Measurements from ENCODE around the gene IL1RAPL1. TPM values are rescaled to one million over a fixed set of nuclear protein-coding genes. Genes with fewer than 3 reads are reported as not detected.

Gene IL1RAPL1
- total RNA-seq, 2 donors from 2014 or later = 0.66 to 1.1 TPM

GRCh38 chrX:29542152-29542551 is 954.9 kb downstream of the IL1RAPL1 start:
- no peaks in the 10 kb centered on the region for H3K36me3 Mint-ChIP-seq (ENCODE audit: low read depth)
- no peaks in the 10 kb centered on the region for H3K4me1 Mint-ChIP-seq
- Histone ChIP-seq H3K9me3 (ENCODE audit: control insufficient read depth, low read length) (no peaks in the 10 kb centered on the region), H3K9ac (ENCODE audit: extremely low read depth, low read length, poor library complexity, severe bottlenecking) (no peak overlapping the region), H3K36me3 (ENCODE audit: control insufficient read depth, insufficient read depth, low read length) (no peaks in the 10 kb centered on the region), H3K27ac (ENCODE audit: low read depth, low read length) (no peak overlapping the region), H3K4me1 (ENCODE audit: control insufficient read depth, insufficient read depth, low read length) (no peaks in the 10 kb centered on the region), H3K27me3 (ENCODE audit: control insufficient read depth, insufficient read depth, low read length, poor library complexity, severe bottlenecking) (no peaks in the 10 kb centered on the region), H3K4me3 (ENCODE audit: low read length) (no peak overlapping the region)
- DNase-seq = no peak
- TF ChIP-seq CTCF (conservative IDR thresholded peaks at IDR 0.05) = no peak
- no peaks in the 10 kb centered on the region for H3K27me3 Mint-ChIP-seq (ENCODE audit: insufficient read depth)
- H3K9me3 Mint-ChIP-seq = no peaks in the 10 kb centered on the region
- WGBS, 2 experiments (ENCODE audit: insufficient coverage in 1 of 2, insufficient read length in 1 of 2) = 89% methylated on average over 1 of the region's 1 CpG; no CpG with 5 or more reads in 1 of the 2 experiments
- no peak overlapping the region for H3K27ac Mint-ChIP-seq
- H3K4me3 Mint-ChIP-seq = no peak overlapping the region

DNA sequence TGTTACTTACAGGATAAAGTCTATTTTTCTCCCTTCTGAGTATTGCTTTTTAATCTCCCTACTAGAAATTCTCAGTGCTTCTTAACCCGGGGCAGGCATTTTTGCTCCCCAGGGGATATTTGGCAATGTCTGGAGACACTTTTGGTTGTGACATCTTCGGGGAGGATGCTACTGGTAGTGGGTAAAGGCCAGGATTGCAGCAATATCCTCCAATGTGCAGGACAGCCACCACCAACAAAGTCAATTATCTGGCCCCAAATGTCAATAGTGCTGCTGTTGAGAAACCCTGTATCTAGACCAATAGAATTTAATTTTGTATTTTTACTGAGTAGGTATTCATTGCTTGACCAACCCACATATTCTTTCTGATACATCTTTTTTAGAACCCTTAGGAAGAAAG is 958.6 kb downstream of the IL1RAPL1 start:
- no peaks in the 10 kb centered on the region for H3K4me1 ChIP-seq (ENCODE audit: control insufficient read depth, insufficient read depth, low read length)
- WGBS, 2 experiments (ENCODE audit: insufficient coverage in 1 of 2, insufficient read length in 1 of 2) = 100% methylated on average over 1 of the region's 2 CpGs; no CpG with 5 or more reads in 1 of the 2 experiments
- H3K4me3 Mint-ChIP-seq = no peak overlapping the region

GRCh38 chrX:29547877-29548276 is 960.6 kb downstream of the IL1RAPL1 start:
- Histone ChIP-seq H3K36me3 (ENCODE audit: control insufficient read depth, insufficient read depth, low read length) (no peaks in the 10 kb centered on the region), H3K27ac (ENCODE audit: low read depth, low read length) (no peak overlapping the region), H3K9me3 (ENCODE audit: control insufficient read depth, low read length) (no peaks in the 10 kb centered on the region), H3K4me3 (ENCODE audit: low read length) (no peak overlapping the region), H3K4me1 (ENCODE audit: control insufficient read depth, insufficient read depth, low read length) (no peaks in the 10 kb centered on the region), H3K27me3 (ENCODE audit: control insufficient read depth, insufficient read depth, low read length, poor library complexity, severe bottlenecking) (no peaks in the 10 kb centered on the region), H3K9ac (ENCODE audit: extremely low read depth, low read length, poor library complexity, severe bottlenecking) (no peak overlapping the region)
- Mint-ChIP-seq H3K9me3 (no peaks in the 10 kb centered on the region), H3K36me3 (ENCODE audit: low read depth) (no peaks in the 10 kb centered on the region), H3K4me1 (peaks cover 6% of the 10 kb centered on the region), H3K27ac (no peak overlapping the region), H3K4me3 (no peak overlapping the region), H3K27me3 (ENCODE audit: insufficient read depth) (no peaks in the 10 kb centered on the region)
- DNase-seq = no peak
- 89% methylated on average over 4 of the region's 4 CpGs; no CpG with 5 or more reads in 1 of the 2 experiments for WGBS, 2 experiments (ENCODE audit: insufficient coverage in 1 of 2, insufficient read length in 1 of 2)
- no peak for TF ChIP-seq CTCF (conservative IDR thresholded peaks at IDR 0.05)

More for the DNA sequence above, 958.6 kb downstream of the IL1RAPL1 start:
- DNase-seq = no peak
- H3K9me3 ChIP-seq (ENCODE audit: control insufficient read depth, low read length) = no peaks in the 10 kb centered on the region
- no peaks in the 10 kb centered on the region for H3K27me3 ChIP-seq (ENCODE audit: control insufficient read depth, insufficient read depth, low read length, poor library complexity, severe bottlenecking)
- H3K36me3 Mint-ChIP-seq (ENCODE audit: low read depth) = no peaks in the 10 kb centered on the region
- no peak overlapping the region for H3K4me3 ChIP-seq (ENCODE audit: low read length)
- H3K27ac ChIP-seq (ENCODE audit: low read depth, low read length) = no peak overlapping the region
- H3K4me1 Mint-ChIP-seq = no peaks in the 10 kb centered on the region
- H3K9me3 Mint-ChIP-seq = no peaks in the 10 kb centered on the region
- no peak overlapping the region for H3K9ac ChIP-seq (ENCODE audit: extremely low read depth, low read length, poor library complexity, severe bottlenecking)
- no peak overlapping the region for H3K27ac Mint-ChIP-seq
- no peak for TF ChIP-seq CTCF (conservative IDR thresholded peaks at IDR 0.05)
- H3K36me3 ChIP-seq (ENCODE audit: control insufficient read depth, insufficient read depth, low read length) = no peaks in the 10 kb centered on the region
- H3K27me3 Mint-ChIP-seq (ENCODE audit: insufficient read depth) = no peaks in the 10 kb centered on the region
